HEK293 (cell line): ENCODE results near the gene C5.

Source experiments
- CTCF ChIA-PET: fragments of 350-600 bp; formaldehyde crosslinking; extraction: SDS; loops from one replicate; lab custom pipeline; 2021; ENCODE audit warnings: antibody characterized with exemption; lab: Yijun Ruan, JAX
- POLR2A ChIA-PET: fragments of 300-600 bp; formaldehyde crosslinking; extraction: SDS; loops from one replicate; lab custom pipeline; 2020; ENCODE audit warnings: antibody characterized with exemption, inconsistent platforms; lab: Yijun Ruan, JAX
- H3K27ac ChIP-seq: fragments of 200-500 bp; sonication (Bioruptor generic); 2 replicates; pipeline ENCODE4 v1.5.1; 2014; ENCODE audit warnings: low read depth, low read length, control low read depth, inconsistent platforms; ENCODE audit errors: extremely low read depth
- H3K36me3 ChIP-seq, 2 experiments: fragments of 200-500 bp in 1 of 2; sonication (Bioruptor generic) in 1 of 2; 1 replicate in 1 of 2; 2 replicates in 1 of 2; pipeline ENCODE4 v1.5.1; 2014 to 2017; ENCODE audit warnings: inconsistent platforms in 2 of 2, low read length in 2 of 2; ENCODE audit not compliant: control insufficient read depth in 2 of 2, insufficient read depth in 1 of 2
- H3K4me1 ChIP-seq: fragments of 200-500 bp; sonication (Bioruptor generic); 2 replicates; pipeline ENCODE4 v1.5.1; 2014; ENCODE audit warnings: mild to moderate bottlenecking, low read length, inconsistent platforms; ENCODE audit not compliant: control insufficient read depth, insufficient read depth
- H3K4me3 ChIP-seq: 2 replicates; pipeline ENCODE4 v1.5.1; 2011; ENCODE audit warnings: low read depth, mild to moderate bottlenecking, control low read depth, low read length, moderate library complexity
- H3K9me3 ChIP-seq: fragments of 200-500 bp; sonication (Bioruptor generic); 2 replicates; pipeline ENCODE4 v1.5.1; 2014; ENCODE audit warnings: low read depth, low read length, inconsistent platforms; ENCODE audit not compliant: control insufficient read depth, insufficient read depth
- ELK4 ChIP-seq: IDR thresholded peaks from 2 replicates; pipeline ENCODE4 v1.6.1; 2011; ENCODE audit warnings: mild to moderate bottlenecking, low read depth, low read length, borderline replicate concordance
- GLI4 ChIP-seq: fragments of 450-650 bp; formaldehyde crosslinking; IDR thresholded peaks from 2 replicates; pipeline ENCODE4 v1.5.1; 2016; ENCODE audit warnings: missing biosample characterization, missing genetic modification characterization
- PRDM2 ChIP-seq: fragments of 450-650 bp; formaldehyde crosslinking; IDR thresholded peaks from 2 replicates; pipeline ENCODE4 v1.5.1; 2016; ENCODE audit warnings: missing biosample characterization, missing genetic modification characterization, borderline replicate concordance
- REPIN1 ChIP-seq: fragments of 450-650 bp; formaldehyde crosslinking; IDR thresholded peaks from 2 replicates; pipeline ENCODE4 v1.5.1; 2017; ENCODE audit warnings: missing biosample characterization, missing genetic modification characterization, low read depth
- SP7 ChIP-seq: fragments of 450-650 bp; formaldehyde crosslinking; IDR thresholded peaks from 2 replicates; pipeline ENCODE4 v1.5.1; 2016; ENCODE audit warnings: missing biosample characterization, missing genetic modification characterization
- YY1 ChIP-seq: fragments of 450-650 bp; formaldehyde crosslinking; IDR thresholded peaks from 2 replicates; pipeline ENCODE4 v1.5.1; 2018; ENCODE audit warnings: missing biosample characterization, missing genetic modification characterization
- ZBTB26 ChIP-seq: fragments of 450-650 bp; formaldehyde crosslinking; optimal IDR thresholded peaks from 2 replicates; pipeline ENCODE3; 2016; ENCODE audit warnings: missing biosample characterization, mild to moderate bottlenecking, missing genetic modification characterization
- ZBTB48 ChIP-seq: fragments of 450-650 bp; formaldehyde crosslinking; IDR thresholded peaks from 2 replicates; pipeline ENCODE4 v1.5.1; 2016; ENCODE audit warnings: missing biosample characterization, missing genetic modification characterization
- ZFP37 ChIP-seq: fragments of 450-650 bp; formaldehyde crosslinking; IDR thresholded peaks from 2 replicates; pipeline ENCODE4 v1.5.1; 2016; ENCODE audit warnings: missing biosample characterization, missing genetic modification characterization
- ZIC2 ChIP-seq: fragments of 450-650 bp; formaldehyde crosslinking; IDR thresholded peaks from 2 replicates; pipeline ENCODE4 v1.5.1; 2016; ENCODE audit warnings: missing biosample characterization, missing genetic modification characterization
- ZNF18 ChIP-seq: fragments of 450-650 bp; formaldehyde crosslinking; IDR thresholded peaks from 2 replicates; pipeline ENCODE4 v1.5.1; 2016; ENCODE audit warnings: missing biosample characterization, missing genetic modification characterization
- ZNF211 ChIP-seq: fragments of 450-650 bp; formaldehyde crosslinking; IDR thresholded peaks from 2 replicates; pipeline ENCODE4 v1.5.1; 2016; ENCODE audit warnings: low read depth, missing biosample characterization, missing genetic modification characterization
- ZNF335 ChIP-seq: fragments of 450-650 bp; formaldehyde crosslinking; conservative IDR thresholded peaks from 2 replicates; pipeline ENCODE4 v1.5.1; 2016; ENCODE audit warnings: missing biosample characterization, missing genetic modification characterization
- ZNF391 ChIP-seq: fragments of 450-650 bp; formaldehyde crosslinking; IDR thresholded peaks from 2 replicates; pipeline ENCODE4 v1.5.1; 2016; ENCODE audit warnings: low read depth, missing biosample characterization, missing genetic modification characterization, borderline replicate concordance
- ZNF426 ChIP-seq: fragments of 450-650 bp; formaldehyde crosslinking; IDR thresholded peaks from 2 replicates; pipeline ENCODE4 v1.5.1; 2017; ENCODE audit warnings: missing biosample characterization, missing genetic modification characterization, mild to moderate bottlenecking, inconsistent platforms, moderate library complexity
- ZNF501 ChIP-seq: fragments of 450-650 bp; formaldehyde crosslinking; IDR thresholded peaks from 2 replicates; pipeline ENCODE4 v1.5.1; 2016; ENCODE audit warnings: missing biosample characterization, missing genetic modification characterization
- ZNF521 ChIP-seq: fragments of 450-650 bp; formaldehyde crosslinking; IDR thresholded peaks from 2 replicates; pipeline ENCODE4 v1.5.1; 2017; ENCODE audit warnings: missing biosample characterization, mild to moderate bottlenecking, missing genetic modification characterization
- ZNF530 ChIP-seq: fragments of 450-650 bp; formaldehyde crosslinking; IDR thresholded peaks from 2 replicates; pipeline ENCODE4 v1.5.1; 2016; ENCODE audit warnings: low read depth, missing biosample characterization, missing genetic modification characterization
- ZNF560 ChIP-seq: fragments of 450-650 bp; formaldehyde crosslinking; IDR thresholded peaks from 2 replicates; pipeline ENCODE4 v1.5.1; 2017; ENCODE audit warnings: missing biosample characterization, missing genetic modification characterization, borderline replicate concordance
- ZNF561 ChIP-seq: fragments of 450-650 bp; IDR thresholded peaks from 2 replicates; pipeline ENCODE4 v1.5.1; 2018; ENCODE audit warnings: missing biosample characterization, missing genetic modification characterization, borderline replicate concordance
- ZNF76 ChIP-seq: fragments of 450-650 bp; formaldehyde crosslinking; IDR thresholded peaks from 2 replicates; pipeline ENCODE4; 2016; ENCODE audit warnings: low read depth, missing biosample characterization, missing genetic modification characterization, borderline replicate concordance
- ZNF768 ChIP-seq: fragments of 450-650 bp; formaldehyde crosslinking; IDR thresholded peaks from 2 replicates; pipeline ENCODE4 v1.5.1; 2018; ENCODE audit warnings: missing biosample characterization, mild to moderate bottlenecking, missing genetic modification characterization
- ZSCAN16 ChIP-seq: fragments of 450-650 bp; formaldehyde crosslinking; IDR thresholded peaks from 2 replicates; pipeline ENCODE4 v1.5.1; 2016; ENCODE audit warnings: missing biosample characterization, missing genetic modification characterization

C5 gene

GRCh38 chr9:120923620-120924328 lies 126.3 kb downstream of the C5 start:
- Histone ChIP-seq H3K9me3 (no peaks in the 10 kb centered on the region), H3K27ac (no peak overlapping the region), H3K4me1 (no peaks in the 10 kb centered on the region), H3K36me3 (no peaks in the 10 kb centered on the region), H3K4me3 (no peak overlapping the region)
- CTCF ChIA-PET: interaction anchor here (1.7 kb wide), 1 partner anchor 13 kb away, joined by 4 read pairs; no protein-coding TSS in a partner anchor
- POLR2A ChIA-PET: no interaction called here
- TF ChIP-seq ZNF768 (tag by site-specific recombination) (no peak), REPIN1 (no peak), GLI4 (tag by site-specific recombination) (no peak), ZNF530 (tag by site-specific recombination) (no peak), ZNF76 (tag by site-specific recombination) (no peak), ZNF18 (tag by site-specific recombination) (no peak), ZFP37 (tag by site-specific recombination) (no peak), ZNF501 (no peak), ZNF560 (no peak), ZNF211 (tag by site-specific recombination) (no peak), ZSCAN16 (tag by site-specific recombination) (no peak), PRDM2 (tag by site-specific recombination) (no peak)

- Histone ChIP-seq H3K4me3 (no peak overlapping the region), H3K9me3 (no peaks in the 10 kb centered on the region), H3K27ac (no peak overlapping the region), H3K4me1 (no peaks in the 10 kb centered on the region), H3K36me3 (no peaks in the 10 kb centered on the region)
- ChIA-PET CTCF (interaction anchor here (0.6 to 1.7 kb wide), 2 partner anchors 14 to 61 kb away, joined by 4 read pairs; no protein-coding TSS in a partner anchor), POLR2A (no interaction called here)
- TF ChIP-seq ZIC2 (tag by site-specific recombination) (no peak), SP7 (tag by site-specific recombination) (no peak), ELK4 (no peak), ZNF335 (tag by site-specific recombination) (no peak), ZNF391 (tag by site-specific recombination) (no peak), ZFP37 (tag by site-specific recombination) (no peak), ZBTB26 (tag by site-specific recombination) (no peak), ZNF561 (tag by site-specific recombination) (no peak), YY1 (tag by site-specific recombination) (no peak), ZNF426 (tag by site-specific recombination) (no peak), ZBTB48 (tag by site-specific recombination) (no peak), ZNF521 (tag by site-specific recombination) (no peak)
These were observed 127.5 kb downstream of the C5 start for GRCh38 chr9:120922404-120923195.
